HG03457 (cell line): ENCODE data around the gene INVS.

Source experiments
- ATAC-seq: cut with Tn5 transposase; IDR thresholded peaks from one replicate; pipeline ENCODE4 v1.9.1; 2021; ENCODE audit warnings: moderate number of reproducible peaks; ENCODE audit not compliant: unreplicated experiment

Gene INVS

DNA sequence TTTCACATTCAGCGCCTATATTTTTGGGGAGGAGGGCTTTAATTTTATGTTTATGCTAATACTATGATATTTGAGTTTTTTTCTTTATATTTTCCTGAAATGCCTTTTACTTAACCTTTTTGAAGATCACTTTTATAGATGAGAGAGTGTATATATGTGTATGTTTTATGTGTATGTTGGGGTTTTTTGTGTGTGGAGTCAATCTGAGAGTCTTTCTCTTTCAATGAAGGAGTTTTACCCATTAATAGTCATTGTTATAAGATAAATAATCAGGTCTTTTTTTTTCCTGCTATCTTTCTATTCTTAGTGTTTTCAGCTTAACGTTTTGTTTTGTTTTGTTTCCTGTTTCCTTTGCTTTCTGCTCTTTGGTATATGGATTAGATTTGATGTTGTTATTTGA lies 141.5 kb downstream of the INVS start:
- ATAC-seq, result no peak

- ATAC-seq, result no peak
Measured at GRCh38 chr9:100267211-100267610, 168.2 kb downstream of the INVS start.

GRCh38 chr9:100268271-100268670 lies 169.2 kb downstream of the INVS start:
- no peak for ATAC-seq

DNA sequence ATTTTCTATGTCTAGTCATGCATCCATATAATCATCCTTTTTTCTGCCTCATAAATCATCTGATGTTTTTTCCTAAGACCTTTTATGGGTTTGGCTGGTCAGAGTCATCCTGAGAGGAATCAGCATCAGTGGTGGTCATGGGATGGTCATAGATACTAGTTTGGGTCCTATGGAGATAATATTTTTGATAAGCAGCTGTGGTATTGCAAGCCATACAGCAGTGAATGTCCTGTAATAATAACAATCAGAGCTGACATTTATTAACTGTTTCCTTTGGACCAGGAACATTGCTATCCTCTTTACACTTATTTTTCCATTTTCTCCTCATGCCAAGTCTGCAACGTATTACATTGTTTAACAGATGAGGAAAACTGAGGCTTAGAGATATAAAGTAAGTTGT lies 170.6 kb downstream of the INVS start:
- no peak for ATAC-seq

DNA sequence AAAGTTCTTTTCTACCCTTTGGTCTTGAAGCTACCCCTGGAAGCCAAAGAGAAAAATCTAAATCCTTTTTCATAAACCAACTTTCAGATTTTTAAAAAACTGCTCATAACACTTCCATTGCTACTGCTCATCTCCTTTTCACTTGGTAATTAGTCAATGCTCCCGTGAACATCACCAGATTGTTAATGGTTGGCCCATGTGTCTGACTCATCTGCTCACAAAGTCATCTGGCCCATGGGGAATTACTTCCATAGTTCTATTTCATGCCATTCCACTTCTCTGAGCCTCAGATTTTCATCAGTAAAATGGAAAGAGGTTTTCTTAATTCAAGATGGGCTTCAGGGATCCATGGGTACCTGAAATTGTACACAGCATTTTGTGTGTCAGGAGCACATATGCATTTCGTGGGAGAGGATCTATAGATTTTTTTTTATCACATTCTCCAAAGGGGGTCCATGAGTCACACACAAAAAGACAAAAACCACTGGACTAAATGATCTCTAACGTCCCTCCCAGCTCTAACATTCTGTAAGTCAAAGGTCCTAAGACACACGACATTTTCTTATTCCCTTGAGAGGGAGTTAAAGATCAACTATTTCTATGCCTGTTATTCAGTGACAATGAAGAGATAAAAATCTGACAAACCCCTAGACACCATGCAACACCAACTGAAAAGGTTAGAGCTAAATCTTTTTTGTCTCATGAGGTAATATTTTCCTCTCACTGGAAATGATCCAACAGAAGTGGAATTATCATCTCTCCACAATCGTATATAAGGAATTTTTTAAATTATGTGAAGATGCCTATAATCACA lies 178.3 kb downstream of the INVS start:
- no peak for ATAC-seq

- ATAC-seq, result no peak
Measured at GRCh38 chr9:100281066-100281465, 182.0 kb downstream of the INVS start.

- ATAC-seq, result no peak
Measured at GRCh38 chr9:100281676-100282387, 182.8 kb downstream of the INVS start.

DNA sequence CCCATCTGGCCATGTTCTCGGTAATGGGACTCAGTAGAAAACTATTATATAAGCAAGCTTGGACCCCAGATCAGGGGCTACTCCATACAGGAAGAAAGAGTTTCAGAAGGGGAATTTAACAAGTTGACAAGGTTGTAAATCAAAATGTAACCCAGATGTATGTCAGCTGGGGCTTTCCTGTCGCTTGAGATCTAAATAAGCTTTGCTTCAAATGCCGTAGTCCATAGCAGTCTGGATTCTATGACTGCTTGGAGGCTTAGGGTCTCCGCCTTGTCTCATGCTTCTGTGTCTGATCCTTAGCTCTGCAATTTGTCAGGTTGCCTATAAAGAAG lies 183.3 kb downstream of the INVS start:
- no peak for ATAC-seq

- ATAC-seq, result no peak
Measured at GRCh38 chr9:100284247-100284646, 185.2 kb downstream of the INVS start.

DNA sequence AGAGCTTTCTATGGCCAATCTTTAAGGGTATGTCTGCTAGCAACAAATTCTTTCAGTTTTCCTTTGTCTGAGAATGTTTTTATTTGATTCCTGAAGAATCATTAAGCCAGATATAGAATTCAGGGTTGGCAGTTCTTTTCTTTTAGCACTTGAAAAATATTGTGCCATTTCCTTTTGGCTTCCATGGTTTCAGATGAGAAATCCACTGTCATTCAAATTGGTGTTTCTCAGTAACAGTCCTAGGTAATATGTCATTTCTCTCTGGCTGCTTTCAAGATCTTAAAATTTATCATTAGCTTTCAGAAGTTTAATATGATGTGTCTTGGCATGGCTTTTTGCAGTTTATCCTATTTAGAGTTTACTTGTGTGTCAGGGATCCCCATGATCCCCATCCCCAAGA lies 186.0 kb downstream of the INVS start:
- ATAC-seq, result no peak

DNA sequence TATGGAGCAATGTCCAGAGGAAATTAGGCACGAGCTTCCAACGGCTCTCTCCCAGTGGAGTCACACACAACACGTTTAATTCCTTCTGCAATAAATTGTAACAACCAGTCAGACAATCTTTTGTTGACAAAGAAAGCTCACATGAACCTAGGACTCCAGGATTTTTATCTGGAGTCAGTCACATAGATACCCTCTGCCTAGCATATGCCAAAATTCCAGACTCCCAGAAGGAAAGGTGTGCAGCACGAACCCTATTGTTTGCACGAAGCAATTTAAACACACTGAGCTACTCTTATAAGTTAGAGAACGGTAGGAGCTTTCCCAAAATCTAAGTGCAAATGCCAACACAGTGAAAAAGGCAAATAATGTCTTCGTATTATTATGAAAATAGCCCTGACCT lies 186.6 kb downstream of the INVS start:
- no peak for ATAC-seq

- ATAC-seq, result no peak
Measured at GRCh38 chr9:100286257-100286656, 187.2 kb downstream of the INVS start.

DNA sequence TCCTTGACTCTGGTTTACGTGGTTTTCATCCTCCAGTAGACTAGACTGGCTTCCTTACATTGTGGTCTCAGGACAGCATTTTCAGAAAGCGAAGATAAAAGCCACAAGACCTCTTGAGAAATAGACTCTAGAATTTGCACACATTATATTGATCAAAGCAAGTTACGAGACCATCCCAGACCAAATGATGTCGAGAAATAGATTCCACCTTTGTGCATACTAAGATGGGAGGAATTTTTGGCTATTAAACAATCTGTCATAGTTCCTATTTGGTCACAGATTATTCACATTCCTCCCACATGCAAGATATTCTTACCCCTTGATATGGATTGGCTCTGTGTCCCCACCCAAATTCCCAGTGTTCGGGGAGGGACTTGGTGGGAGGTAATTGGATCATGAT lies 188.1 kb downstream of the INVS start:
- ATAC-seq, result no peak

GRCh38 chr9:100290714-100291113 lies 191.7 kb downstream of the INVS start:
- no peak for ATAC-seq

DNA sequence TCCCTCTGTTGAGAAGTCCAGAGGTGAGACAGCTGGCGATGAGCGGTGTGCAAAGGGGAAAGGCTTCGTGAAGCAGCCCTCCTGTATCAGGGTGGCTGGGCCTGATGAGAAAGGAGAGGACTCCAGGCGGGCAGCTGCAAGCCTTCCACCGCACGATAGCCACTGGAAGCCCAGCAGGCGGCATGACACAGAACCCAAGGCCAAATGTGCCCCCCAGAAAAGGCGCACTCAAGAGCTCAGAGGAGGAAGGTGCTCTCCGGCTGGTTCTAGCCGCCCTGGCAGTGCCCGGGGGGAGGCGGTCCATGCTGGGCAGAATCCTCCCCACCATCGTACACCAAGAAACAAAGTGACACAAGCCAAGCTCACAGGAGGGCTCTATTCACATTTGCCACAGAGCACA lies 193.4 kb downstream of the INVS start:
- no peak for ATAC-seq

GRCh38 chr9:100294341-100294740 lies 195.3 kb downstream of the INVS start:
- no peak for ATAC-seq

GRCh38 chr9:100294806-100295205 lies 195.8 kb downstream of the INVS start:
- no peak for ATAC-seq

- ATAC-seq, result no peak
Measured at GRCh38 chr9:100295240-100295639, 196.2 kb downstream of the INVS start.

DNA sequence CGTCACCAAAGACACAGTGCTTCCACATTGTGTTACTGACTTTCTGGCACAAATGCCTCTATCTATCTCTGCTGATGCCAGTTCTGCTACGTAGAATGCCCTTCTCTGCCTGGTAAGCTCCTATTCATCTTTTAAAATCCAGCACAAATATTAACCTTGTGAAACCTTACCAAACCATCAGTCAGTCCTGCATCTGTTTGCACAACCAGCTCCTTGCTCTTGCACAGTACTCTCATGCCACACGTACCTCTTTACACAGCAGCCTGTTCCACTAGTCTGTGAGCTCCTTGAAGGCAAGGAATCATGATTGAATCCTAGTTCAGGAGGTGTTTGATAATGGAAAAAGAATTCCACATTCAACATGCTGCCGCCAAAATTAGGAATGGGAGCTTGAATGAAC lies 197.4 kb downstream of the INVS start:
- ATAC-seq, result no peak

DNA sequence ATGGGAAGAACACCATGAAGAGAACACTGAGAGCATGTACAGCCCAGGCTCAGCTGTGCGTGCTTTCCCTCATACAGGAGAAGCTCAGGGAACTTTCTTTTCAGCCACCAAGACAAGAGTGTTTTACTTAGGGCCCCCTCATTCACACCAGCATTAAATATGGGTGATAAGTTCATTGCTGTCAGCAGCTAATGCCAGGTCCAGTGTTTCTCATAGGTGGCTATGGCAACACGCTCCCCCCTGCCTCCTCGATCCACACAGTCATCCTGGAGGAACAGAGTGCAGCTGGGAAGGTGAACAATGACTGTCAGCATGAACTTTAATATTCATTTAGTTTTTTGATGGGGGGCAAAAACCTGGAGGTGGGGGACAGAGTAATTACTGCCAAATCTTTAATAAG lies 199.3 kb downstream of the INVS start:
- ATAC-seq, result no peak

DNA sequence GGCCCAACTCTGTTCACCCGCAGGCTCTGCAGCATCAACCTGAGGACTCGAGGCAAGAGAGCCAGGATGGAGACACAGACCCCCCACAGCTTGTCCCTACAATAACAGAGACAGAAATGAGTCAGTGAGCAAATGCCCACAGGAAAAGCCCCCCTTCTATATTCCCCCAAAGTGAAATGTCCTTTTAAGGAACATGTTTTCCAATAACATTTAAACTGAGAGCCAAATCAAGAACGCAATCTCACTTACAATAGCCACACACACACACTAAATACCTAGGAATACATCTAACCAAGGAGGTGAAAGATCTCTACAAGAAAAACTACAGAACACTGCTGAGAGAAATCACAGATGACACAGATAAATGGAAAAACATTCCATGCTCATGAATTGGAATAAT lies 204.7 kb downstream of the INVS start:
- no peak for ATAC-seq

GRCh38 chr9:100306283-100306682 lies 207.2 kb downstream of the INVS start:
- no peak for ATAC-seq

DNA sequence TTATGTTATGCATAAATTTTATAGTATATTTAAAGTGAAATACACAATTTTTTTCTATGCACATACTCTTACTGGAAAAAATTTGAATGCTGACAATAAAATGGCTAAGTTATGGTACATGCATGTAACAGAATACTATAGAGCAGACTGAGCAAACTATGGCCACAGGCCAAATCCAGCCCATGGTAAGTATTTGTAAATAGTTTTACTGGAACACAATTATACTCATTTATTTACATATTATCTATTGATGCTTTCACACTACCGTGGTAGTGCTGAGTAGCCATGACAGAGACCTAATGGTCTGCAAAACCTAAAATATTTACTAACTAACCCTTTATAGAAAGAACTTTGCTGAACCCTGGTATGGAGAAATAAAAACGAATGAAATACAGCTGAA lies 208.0 kb downstream of the INVS start:
- no peak for ATAC-seq
